HepG2 (cell line): ENCODE results near the gene IL22. TPM values are rescaled to one million over a fixed set of nuclear protein-coding genes. Genes with fewer than 3 reads are reported as not detected.

Experiments used
- AFF4 ChIP-seq: sonication (generic); formaldehyde crosslinking; IDR thresholded peaks from 2 replicates; pipeline ENCODE4 v1.4.0; 2020; ENCODE audit warnings: missing genetic modification reagents
- ARID5B ChIP-seq: IDR thresholded peaks from 2 replicates; pipeline ENCODE4 v1.4.0; 2020; ENCODE audit warnings: mild to moderate bottlenecking, missing genetic modification reagents
- EEA1 ChIP-seq: sonication (generic); formaldehyde crosslinking; IDR thresholded peaks from 2 replicates; pipeline ENCODE4 v1.5.1; 2020; ENCODE audit warnings: mild to moderate bottlenecking, missing genetic modification reagents, borderline replicate concordance
- EZH2 ChIP-seq: conservative IDR thresholded peaks from 2 replicates; pipeline ENCODE4 v1.6.1; 2012; ENCODE audit warnings: mild to moderate bottlenecking, low read depth, low read length, moderate library complexity
- FOXK2 ChIP-seq: fragments of 450-650 bp; IDR thresholded peaks from 2 replicates; pipeline ENCODE4 v1.6.1; 2016
- HDAC1 ChIP-seq: sonication (generic); formaldehyde crosslinking; IDR thresholded peaks from 2 replicates; pipeline ENCODE4 v1.5.1; 2020; ENCODE audit warnings: mild to moderate bottlenecking, missing genetic modification reagents
- KAT7 ChIP-seq: IDR thresholded peaks from 2 replicates; pipeline ENCODE4 v1.6.1; 2018; ENCODE audit warnings: borderline replicate concordance, missing compliant biosample characterization
- KDM2A ChIP-seq: sonication (generic); formaldehyde crosslinking; IDR thresholded peaks from 2 replicates; pipeline ENCODE4 v1.4.0; 2020; ENCODE audit warnings: low read depth, missing genetic modification reagents, borderline replicate concordance
- NFYC ChIP-seq: IDR thresholded peaks from 2 replicates; pipeline ENCODE4 v1.6.1; 2016; ENCODE audit warnings: missing genetic modification reagents, missing compliant biosample characterization
- NR2F1 ChIP-seq, 2 experiments: fragments of 450-650 bp in 1 of 2; formaldehyde crosslinking in 1 of 2; IDR thresholded peaks; 2 replicates each; pipeline versions ENCODE4 v1.5.0 to v1.6.1; 2016 to 2020; ENCODE audit warnings: mild to moderate bottlenecking in 1 of 2, missing compliant biosample characterization in 1 of 2, missing genetic modification reagents in 1 of 2, moderate library complexity in 1 of 2
- PTBP1 ChIP-seq: fragments of 200-400 bp; formaldehyde crosslinking; IDR thresholded peaks from 2 replicates; pipeline ENCODE4 v1.6.1; 2018; ENCODE audit warnings: low read length, low read depth; ENCODE audit not compliant: poor library complexity, severe bottlenecking
- RFXANK ChIP-seq: IDR thresholded peaks from 2 replicates; pipeline ENCODE4 v1.6.1; 2016
- SIX1 ChIP-seq: sonication (generic); formaldehyde crosslinking; IDR thresholded peaks from 2 replicates; pipeline ENCODE4 v1.4.0; 2020; ENCODE audit warnings: missing genetic modification reagents, borderline replicate concordance
- SMC3 ChIP-seq: IDR thresholded peaks from 2 replicates; pipeline ENCODE4 v1.6.1; 2011; ENCODE audit warnings: low read length, improper control_type of control experiment
- SNAPC2 ChIP-seq: sonication (generic); formaldehyde crosslinking; IDR thresholded peaks from 2 replicates; pipeline ENCODE4 v1.8.1; 2022; ENCODE audit warnings: mild to moderate bottlenecking, missing genetic modification reagents
- SP1 ChIP-seq, 2 experiments: fragments of 450-650 bp in 1 of 2; sonication (generic) in 1 of 2; formaldehyde crosslinking in 1 of 2; IDR thresholded peaks; 2 replicates each; pipeline versions ENCODE4 v1.4.0 to v1.6.1; 2016 to 2020; ENCODE audit warnings: missing genetic modification reagents in 1 of 2
- SSRP1 ChIP-seq: IDR thresholded peaks from 2 replicates; pipeline ENCODE4 v1.6.1; 2016; ENCODE audit warnings: control low read depth
- ZNF256 ChIP-seq: sonication (generic); formaldehyde crosslinking; conservative IDR thresholded peaks from 2 replicates; pipeline ENCODE4 v1.4.0; 2020; ENCODE audit warnings: missing genetic modification reagents
- ZNF382 ChIP-seq: sonication (generic); formaldehyde crosslinking; IDR thresholded peaks from 2 replicates; pipeline ENCODE4 v1.5.0; 2020; ENCODE audit warnings: missing genetic modification reagents, mild to moderate bottlenecking, borderline replicate concordance
- ZNF678 ChIP-seq: sonication (generic); formaldehyde crosslinking; IDR thresholded peaks from 2 replicates; pipeline ENCODE4 v1.4.0; 2020; ENCODE audit warnings: mild to moderate bottlenecking, missing genetic modification reagents
- ZNF761 ChIP-seq: sonication (generic); formaldehyde crosslinking; conservative IDR thresholded peaks from 2 replicates; pipeline ENCODE4 v1.4.0; 2020; ENCODE audit warnings: mild to moderate bottlenecking, missing genetic modification reagents
- ZNF781 ChIP-seq: sonication (generic); formaldehyde crosslinking; IDR thresholded peaks from 2 replicates; pipeline ENCODE4 v1.5.1; 2020; ENCODE audit warnings: borderline replicate concordance, mild to moderate bottlenecking, missing genetic modification reagents; ENCODE audit errors: not compliant biosample characterization
- ZNF782 ChIP-seq: sonication (generic); formaldehyde crosslinking; IDR thresholded peaks from 2 replicates; pipeline ENCODE4 v1.4.0; 2020; ENCODE audit warnings: missing genetic modification reagents, mild to moderate bottlenecking, borderline replicate concordance
- ZSCAN20 ChIP-seq: sonication (generic); formaldehyde crosslinking; IDR thresholded peaks from 2 replicates; pipeline ENCODE4 v1.4.0; 2020; ENCODE audit warnings: missing genetic modification reagents, mild to moderate bottlenecking, borderline replicate concordance
- ZSCAN22 ChIP-seq: sonication (generic); formaldehyde crosslinking; IDR thresholded peaks from 2 replicates; pipeline ENCODE4 v1.4.0; 2020; ENCODE audit warnings: mild to moderate bottlenecking, missing genetic modification reagents
- polyA plus RNA-seq, 8 experiments: library from polyadenylated mRNA; depleted of rRNA in 3 of 8; stranded (reverse) in 7 of 8; unstranded in 1 of 8; fragments of >200 nt; fragmentation: Illumina TruSeq in 4 of 8; extraction: Trizol in 4 of 8; gene quantifications; 2 replicates each; pipeline versions ENCODE4 v1.2.1 to v1.2.3, GENCODE V29; 2011 to 2016; ENCODE audit warnings: low read depth in 4 of 8, missing spikeins in 1 of 8, mixed read lengths in 1 of 8; ENCODE audit not compliant: insufficient read depth in 1 of 8
- total RNA-seq, 5 experiments: library from RNA; depleted of rRNA; stranded (reverse); fragments of >200 nt; fragmentation: Illumina TruSeq; extraction: Trizol; gene quantifications; 2 replicates each; pipeline ENCODE4 v1.2.3, GENCODE V29; 2016; ENCODE audit warnings: low read depth in 1 of 5

IL22 gene
- total and polyA plus RNA-seq, 2 of the 13 experiments (the other 11 are each of a cell fraction or from before 2014, with no cell fraction given): not detected

- TF ChIP-seq ARID5B (CRISPR knock-in tag) (peak; percentile 36; the same call in 1 of the 2 replicates), ZNF781 (CRISPR knock-in tag) (no peak), ZSCAN22 (CRISPR knock-in tag) (no peak), ZSCAN20 (CRISPR knock-in tag) (no peak), ZNF678 (CRISPR knock-in tag) (no peak), KDM2A (CRISPR knock-in tag) (peak; percentile 42; the same call in 1 of the 2 replicates), HDAC1 (CRISPR knock-in tag) (no peak), ZNF761 (CRISPR knock-in tag) (no peak), SSRP1 (CRISPR knock-in tag) (no peak), AFF4 (CRISPR knock-in tag) (no peak), ZNF382 (CRISPR knock-in tag) (no peak), RFXANK (CRISPR knock-in tag) (no peak), SP1 (IDR thresholded peaks at IDR 0.05) (no peak), SP1 (CRISPR knock-in tag; IDR thresholded peaks at IDR 0.05) (no peak), KAT7 (no peak), EEA1 (CRISPR knock-in tag) (no peak), ZNF782 (CRISPR knock-in tag) (no peak), NFYC (CRISPR knock-in tag) (peak; percentile 42; the same call in 1 of the 2 replicates), ZNF256 (no peak), PTBP1 (no peak), NR2F1 (CRISPR knock-in tag; IDR thresholded peaks at IDR 0.05) (no peak), FOXK2 (no peak), SMC3 (peak; percentile 88), SNAPC2 (no peak), SIX1 (CRISPR knock-in tag) (no peak), EZH2 (no peak)
These were observed 30.2 kb downstream of the IL22 start (continued) for GRCh38 chr12:68223067-68223747.
